ENCODE results near the gene IL6ST.

Gene IL6ST

DNA sequence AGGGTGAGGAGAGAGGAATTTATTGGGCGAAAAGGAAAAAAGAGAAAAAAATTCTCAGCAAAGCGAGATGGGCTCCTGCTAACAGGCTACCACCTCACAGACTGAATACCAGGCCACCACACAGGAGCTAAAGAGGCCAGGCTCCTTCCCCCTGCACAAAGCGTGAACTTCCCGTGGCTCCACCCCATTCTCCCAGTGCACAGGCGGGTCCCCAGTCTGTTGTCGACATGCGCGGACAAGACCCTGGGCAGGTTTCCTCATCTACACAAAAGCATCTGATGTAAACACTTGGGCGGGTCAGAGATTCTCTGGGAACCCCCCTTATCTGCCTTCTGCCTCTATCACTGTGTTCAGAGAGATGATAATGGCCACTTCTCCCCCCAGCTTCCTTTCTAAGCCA is 109.4 kb downstream of the IL6ST start:
- Histone ChIP-seq H3K27me3 (no peaks in the 10 kb centered on the region), H3K27ac (no peak overlapping the region), H3K9me3 (no peaks in the 10 kb centered on the region), H3K36me3 (no peaks in the 10 kb centered on the region), H3K9ac (no peak overlapping the region), H3K4me3 (no peak overlapping the region), H3K4me2 (no peak overlapping the region), H3K4me1 (no peaks in the 10 kb centered on the region), H4K20me1 (no peaks in the 10 kb centered on the region)
- TF ChIP-seq Cebpa-rat (IDR thresholded peaks at IDR 0.05), result no peak

Measured in BLaER1 (cell line).